ENCODE measurements around the gene DENND1B. TPM values are rescaled to one million over a fixed set of nuclear protein-coding genes. Genes with fewer than 3 reads are reported as not detected.

DENND1B gene
- total RNA-seq, 4 donors from 2014 or later = 10.1 to 14.4 (median 12.6) TPM

- DNase-seq (ENCODE audit: low spot score in 2 of 2) = no peak
- WGBS = 22% methylated on average over 7 of the region's 7 CpGs
- TF ChIP-seq POLR2A (IDR thresholded peaks at IDR 0.05) = no peak
- TF ChIP-seq CTCF (IDR thresholded peaks at IDR 0.05) = no peak
- TF ChIP-seq EP300 (IDR thresholded peaks at IDR 0.05) = no peak
- TF ChIP-seq POLR2AphosphoS5 (IDR thresholded peaks at IDR 0.05) = no peak
- no peaks in the 10 kb centered on the region for H3K36me3 ChIP-seq
- H3K4me3 ChIP-seq = no peak overlapping the region
- no peaks in the 10 kb centered on the region for H3K4me1 ChIP-seq
- no peaks in the 10 kb centered on the region for H3K27me3 ChIP-seq
- no peaks in the 10 kb centered on the region for H3K9me3 ChIP-seq
- no peak overlapping the region for H3K27ac ChIP-seq
Measured at GRCh38 chr1:197464044-197464443, 311.2 kb downstream of the DENND1B start.

- Histone ChIP-seq H3K4me3 (no peak overlapping the region), H3K9me3 (no peaks in the 10 kb centered on the region), H3K27ac (no peak overlapping the region), H3K36me3 (no peaks in the 10 kb centered on the region), H3K4me1 (no peaks in the 10 kb centered on the region), H3K27me3 (no peaks in the 10 kb centered on the region)
- DNase-seq (ENCODE audit: low spot score in 2 of 2) = no peak
- TF ChIP-seq POLR2AphosphoS5 (IDR thresholded peaks at IDR 0.05) = no peak
- no peak for TF ChIP-seq EP300 (IDR thresholded peaks at IDR 0.05)
- TF ChIP-seq CTCF (IDR thresholded peaks at IDR 0.05) = no peak
Measured at GRCh38 chr1:197463142-197463541, 312.1 kb downstream of the DENND1B start.

GRCh38 chr1:197462539-197462938, 312.7 kb downstream of the DENND1B start:
- no peaks in the 10 kb centered on the region for H3K4me1 ChIP-seq
- H3K9me3 ChIP-seq = no peaks in the 10 kb centered on the region
- H3K27me3 ChIP-seq = no peaks in the 10 kb centered on the region
- no peaks in the 10 kb centered on the region for H3K36me3 ChIP-seq
- 90% methylated on average over 5 of the region's 5 CpGs for WGBS
- no peak for DNase-seq (ENCODE audit: low spot score in 2 of 2)
- TF ChIP-seq EP300 (IDR thresholded peaks at IDR 0.05) (no peak), POLR2AphosphoS5 (IDR thresholded peaks at IDR 0.05) (no peak), POLR2A (IDR thresholded peaks at IDR 0.05) (no peak), CTCF (IDR thresholded peaks at IDR 0.05) (no peak)
- no peak overlapping the region for H3K27ac ChIP-seq
- H3K4me3 ChIP-seq = no peak overlapping the region

Other genes with a start within 250 kb of the DENND1B start
- gene C1orf53, start 127.2 kb upstream of the DENND1B start, total RNA-seq = 10 to 100 TPM in 2 of 4 donors, 1 to 10 TPM in 1, not detected in 1; 1.3 to 11.8 (median 10.3) TPM
- gene LHX9, start 141.9 kb upstream of the DENND1B start, total RNA-seq = not detected